Breast epithelium (tissue), 4 donors: ENCODE data around the gene MBP. TPM values are rescaled to one million over a fixed set of nuclear protein-coding genes. Genes with fewer than 3 reads are reported as not detected.

Source experiments
- DNase-seq, 2 donors: peaks; one replicate each; pipeline ENCODE4 v3.0.0-alpha.2; 2019; ENCODE audit warnings: low spot score in 2 of 2
- H3K27ac ChIP-seq, 2 donors: fragments of 200-600 bp; sonication (generic) in 1 of 2; one replicate each; pipeline ENCODE4 v1.5.1; 2016 to 2019; ENCODE audit warnings: mild to moderate bottlenecking in 1 of 2
- H3K27me3 ChIP-seq, 2 donors: fragments of 200-600 bp; sonication (generic) in 1 of 2; one replicate each; pipeline versions ENCODE4 v1.5.1 to v1.6.0; 2017 to 2019; ENCODE audit warnings: control low read depth in 1 of 2, mild to moderate bottlenecking in 1 of 2
- H3K36me3 ChIP-seq: fragments of 200-600 bp; one replicate; pipeline ENCODE4 v1.5.1; 2019
- H3K4me1 ChIP-seq, 2 donors: fragments of 200-600 bp; sonication (generic); one replicate each; pipeline ENCODE4 v1.5.1; 2016 to 2019; ENCODE audit warnings: control low read depth in 1 of 2
- H3K4me3 ChIP-seq, 3 donors: fragments of 200-600 bp; sonication (generic); 1 replicate in 2 of 3; 2 replicates in 1 of 3; pipeline ENCODE4 v1.5.1; 2016 to 2019; ENCODE audit warnings: mild to moderate bottlenecking in 3 of 3, moderate library complexity in 2 of 3
- H3K9me3 ChIP-seq, 2 donors: fragments of 200-600 bp; sonication (generic) in 1 of 2; one replicate each; pipeline ENCODE4 v1.5.1; 2016 to 2019; ENCODE audit warnings: control low read depth in 1 of 2
- POLR2A ChIP-seq: fragments of 450-650 bp; IDR thresholded peaks from one replicate; pipeline ENCODE4 v1.6.1; 2016; ENCODE audit warnings: antibody characterized with exemption, mild to moderate bottlenecking, moderate library complexity
- POLR2AphosphoS5 ChIP-seq, 3 donors: sonication (generic); formaldehyde crosslinking; IDR thresholded peaks; one replicate each; pipeline ENCODE4 v1.6.1; 2017; ENCODE audit warnings: antibody characterized with exemption in 3 of 3
- intact Hi-C: fragments of 100-400 bp; cut with DNase I; formaldehyde crosslinking; loops from one replicate; pipeline ENCODE4 v1.15.1; 2023; ENCODE audit warnings: low total_unique reads
- total RNA-seq, 3 donors: library from RNA; depleted of rRNA; stranded (reverse); fragments of >200 nt; gene quantifications; one replicate each; pipeline ENCODE4 v1.1.0, GENCODE V29; 2016
- TF ChIP-seq, protein P1 (sequence below), 3 donors: fragments of 450-650 bp; IDR thresholded peaks; one replicate each; pipeline ENCODE4 v1.5.1; 2016 to 2017; ENCODE audit warnings: antibody characterized with exemption in 3 of 3, mild to moderate bottlenecking in 3 of 3, moderate library complexity in 3 of 3

The MBP gene
- total RNA-seq, 3 donors from 2014 or later = 27.2 to 46.2 (median 32.4) TPM

DNA sequence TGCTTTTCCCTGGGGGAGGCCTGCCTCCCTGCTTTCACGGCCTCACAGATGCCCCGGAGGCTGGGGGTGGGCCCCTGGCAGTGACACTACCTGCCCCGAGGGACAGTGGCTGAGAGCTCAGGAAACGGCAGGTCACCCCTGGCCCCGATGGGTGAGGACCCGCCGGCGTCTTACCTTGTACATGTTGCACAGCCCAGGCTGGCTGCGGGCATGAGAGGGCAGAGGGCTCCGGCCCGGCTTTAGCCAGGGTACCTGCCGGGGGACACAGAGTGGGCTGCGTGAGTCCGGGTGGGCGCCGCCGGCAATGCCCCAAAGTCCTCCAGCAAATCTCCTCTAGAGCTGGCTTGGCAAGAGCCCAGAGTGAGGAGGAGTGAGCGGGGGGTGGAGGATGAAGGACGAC, 122.9 kb downstream of the MBP start:
- H3K4me1 ChIP-seq = peaks cover 0 to 5% of the 10 kb centered on the region in 2 donors
- intact Hi-C loops = no loop called here
- TF ChIP-seq POLR2AphosphoS5 (IDR thresholded peaks at IDR 0.05) (no peak), POLR2A (no peak)
- TF ChIP-seq, protein P1, sequence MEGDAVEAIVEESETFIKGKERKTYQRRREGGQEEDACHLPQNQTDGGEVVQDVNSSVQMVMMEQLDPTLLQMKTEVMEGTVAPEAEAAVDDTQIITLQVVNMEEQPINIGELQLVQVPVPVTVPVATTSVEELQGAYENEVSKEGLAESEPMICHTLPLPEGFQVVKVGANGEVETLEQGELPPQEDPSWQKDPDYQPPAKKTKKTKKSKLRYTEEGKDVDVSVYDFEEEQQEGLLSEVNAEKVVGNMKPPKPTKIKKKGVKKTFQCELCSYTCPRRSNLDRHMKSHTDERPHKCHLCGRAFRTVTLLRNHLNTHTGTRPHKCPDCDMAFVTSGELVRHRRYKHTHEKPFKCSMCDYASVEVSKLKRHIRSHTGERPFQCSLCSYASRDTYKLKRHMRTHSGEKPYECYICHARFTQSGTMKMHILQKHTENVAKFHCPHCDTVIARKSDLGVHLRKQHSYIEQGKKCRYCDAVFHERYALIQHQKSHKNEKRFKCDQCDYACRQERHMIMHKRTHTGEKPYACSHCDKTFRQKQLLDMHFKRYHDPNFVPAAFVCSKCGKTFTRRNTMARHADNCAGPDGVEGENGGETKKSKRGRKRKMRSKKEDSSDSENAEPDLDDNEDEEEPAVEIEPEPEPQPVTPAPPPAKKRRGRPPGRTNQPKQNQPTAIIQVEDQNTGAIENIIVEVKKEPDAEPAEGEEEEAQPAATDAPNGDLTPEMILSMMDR (IDR thresholded peaks at IDR 0.05) = no peak
- H3K27me3 ChIP-seq = no peaks in the 10 kb centered on the region
- DNase-seq = no peak
- H3K9me3 ChIP-seq = no peaks in the 10 kb centered on the region
- H3K36me3 ChIP-seq = no peaks in the 10 kb centered on the region
- no peak overlapping the region for H3K27ac ChIP-seq
- no peak overlapping the region for H3K4me3 ChIP-seq

DNA sequence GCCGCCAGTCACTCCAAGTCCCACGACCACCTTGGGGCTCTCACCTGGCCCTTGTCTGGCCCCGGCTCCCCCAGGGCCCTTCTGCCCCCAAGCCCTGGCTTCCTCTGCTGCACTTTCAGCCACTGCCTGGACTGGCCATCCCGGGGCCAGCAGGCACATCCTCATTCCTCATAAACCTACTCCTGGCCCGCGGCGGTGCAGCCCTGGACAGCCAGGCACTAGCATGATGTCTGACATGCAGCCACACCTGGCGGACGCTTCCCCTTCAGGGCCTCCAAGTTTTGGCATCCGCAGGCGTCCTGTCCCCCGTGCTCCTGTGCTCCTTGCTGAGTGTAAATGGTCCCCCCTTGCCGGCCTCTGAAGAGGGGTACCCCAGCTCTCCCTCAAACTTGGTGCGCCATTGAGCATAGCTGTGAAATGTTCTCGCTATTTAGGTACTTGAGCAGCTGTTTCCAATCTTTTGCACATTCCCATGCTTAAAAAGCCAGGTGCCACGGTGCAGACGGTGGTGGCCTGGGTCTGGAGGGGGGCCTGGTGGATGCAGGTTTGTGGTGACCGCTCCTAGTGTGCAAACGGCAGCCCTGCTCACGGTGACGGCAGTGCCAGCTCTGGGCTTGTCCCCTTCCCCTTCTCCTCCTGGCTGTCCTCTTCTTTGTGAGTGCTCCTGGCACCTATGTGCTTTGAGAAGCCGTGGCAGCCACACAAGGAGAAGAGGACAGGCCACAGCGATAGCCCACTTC, 123.8 kb downstream of the MBP start:
- no peaks in the 10 kb centered on the region for H3K36me3 ChIP-seq
- no peaks in the 10 kb centered on the region for H3K27me3 ChIP-seq
- intact Hi-C loops = no loop called here
- no peak overlapping the region for H3K27ac ChIP-seq
- no peak for TF ChIP-seq POLR2A
- no peak for TF ChIP-seq POLR2AphosphoS5 (IDR thresholded peaks at IDR 0.05)
- TF ChIP-seq, protein P1 (IDR thresholded peaks at IDR 0.05) = no peak
- H3K4me3 ChIP-seq = no peak overlapping the region
- no peaks in the 10 kb centered on the region for H3K4me1 ChIP-seq
- no peak for DNase-seq
- no peaks in the 10 kb centered on the region for H3K9me3 ChIP-seq

DNA sequence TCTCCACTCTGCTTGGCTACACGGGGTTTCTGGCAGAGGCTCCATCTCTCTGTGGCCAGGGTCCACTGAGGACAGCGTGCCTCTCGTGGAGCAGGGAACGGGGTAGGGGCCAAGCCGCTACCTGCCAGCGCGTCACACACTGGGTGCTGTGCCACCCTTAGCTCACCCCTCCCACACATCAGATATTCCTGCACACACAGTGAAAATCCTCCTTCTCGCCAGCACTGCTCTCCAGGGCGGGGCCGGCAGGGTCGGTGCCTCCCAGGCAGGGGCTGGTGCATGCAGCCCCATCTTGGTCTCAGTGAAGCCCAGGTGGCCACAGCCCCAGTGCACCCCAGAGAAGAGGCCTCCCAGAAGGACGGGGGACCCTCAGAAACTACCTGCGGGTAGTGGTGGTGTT, 124.6 kb downstream of the MBP start:
- Histone ChIP-seq H3K4me1 (no peaks in the 10 kb centered on the region), H3K27me3 (no peaks in the 10 kb centered on the region), H3K4me3 (no peak overlapping the region), H3K27ac (no peak overlapping the region), H3K9me3 (no peaks in the 10 kb centered on the region), H3K36me3 (no peaks in the 10 kb centered on the region)
- DNase-seq = no peak
- TF ChIP-seq POLR2AphosphoS5 (IDR thresholded peaks at IDR 0.05) = no peak
- TF ChIP-seq, protein P1 (IDR thresholded peaks at IDR 0.05) = no peak
- no peak for TF ChIP-seq POLR2A
- intact Hi-C loops = no loop called here

DNA sequence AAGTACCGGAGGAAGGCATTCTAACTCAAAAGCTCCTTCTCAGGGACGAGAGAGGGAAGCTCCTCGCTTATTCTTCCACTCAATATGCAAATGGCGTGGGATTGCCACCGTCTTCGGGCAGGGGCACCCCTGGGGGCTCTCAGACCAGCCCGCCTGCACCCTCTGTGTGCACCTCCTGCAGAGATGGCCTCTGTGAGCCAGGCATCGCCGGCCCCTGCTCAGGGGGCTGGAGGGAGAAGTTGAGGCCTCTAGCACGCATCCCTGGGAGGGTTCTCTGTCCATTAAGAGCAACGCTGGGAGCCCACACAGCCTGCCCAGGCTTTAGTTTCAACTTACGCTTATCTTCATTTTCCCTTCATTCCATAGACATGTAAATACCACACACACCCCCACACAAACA, 125.3 kb downstream of the MBP start:
- Histone ChIP-seq H3K27me3 (no peaks in the 10 kb centered on the region), H3K4me3 (no peak overlapping the region), H3K27ac (no peak overlapping the region), H3K9me3 (no peaks in the 10 kb centered on the region), H3K4me1 (no peaks in the 10 kb centered on the region), H3K36me3 (no peaks in the 10 kb centered on the region)
- TF ChIP-seq, protein P1 (IDR thresholded peaks at IDR 0.05) = no peak
- TF ChIP-seq POLR2AphosphoS5 (IDR thresholded peaks at IDR 0.05) (no peak), POLR2A (no peak)
- intact Hi-C loops = no loop called here
- DNase-seq = no peak

DNA sequence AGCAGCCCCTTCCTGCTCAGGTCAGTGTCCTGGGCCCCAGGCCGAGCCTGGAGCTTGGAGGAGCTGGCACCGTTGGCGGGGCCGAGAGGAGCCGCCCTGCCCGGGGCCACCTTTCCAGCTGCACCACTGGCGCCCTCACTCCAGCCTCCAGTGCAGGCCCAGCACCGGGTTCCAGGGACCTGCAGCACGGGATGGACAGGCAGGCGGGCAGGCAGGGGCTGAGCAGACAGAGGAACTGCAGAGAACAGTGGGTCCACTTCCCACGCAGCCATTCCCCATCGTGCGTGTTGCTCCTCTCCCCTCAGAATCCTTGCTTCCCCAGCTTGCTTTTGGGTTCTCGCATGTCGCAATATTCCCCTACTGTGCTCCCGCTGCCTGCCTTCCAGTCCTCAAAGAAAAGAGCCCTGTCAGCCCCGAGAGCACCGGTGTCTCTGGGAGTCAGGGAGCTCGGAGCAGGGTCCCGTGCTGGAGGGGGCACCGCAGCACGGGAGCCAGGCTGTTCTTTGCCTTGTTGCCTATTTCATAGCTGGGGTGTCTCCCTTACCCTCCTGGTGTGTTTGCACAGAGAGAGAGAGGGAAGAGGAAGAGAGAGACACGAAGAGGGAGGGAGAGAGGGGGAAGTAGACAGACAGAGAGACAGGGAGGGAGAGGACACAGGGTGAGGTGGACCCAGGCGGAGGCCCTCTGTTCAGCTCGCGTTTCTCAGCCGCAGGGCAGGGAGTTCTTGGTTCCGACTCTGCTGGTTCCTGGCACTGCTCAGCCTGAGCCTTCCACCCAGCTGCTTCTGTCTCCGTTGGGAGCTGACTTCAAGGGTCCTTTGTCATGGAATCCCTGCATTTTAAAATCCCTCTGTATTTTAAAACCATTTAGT, 126.0 kb downstream of the MBP start:
- Histone ChIP-seq H3K27ac (no peak overlapping the region), H3K9me3 (no peaks in the 10 kb centered on the region), H3K4me1 (no peaks in the 10 kb centered on the region), H3K4me3 (no peak overlapping the region), H3K36me3 (no peaks in the 10 kb centered on the region), H3K27me3 (no peaks in the 10 kb centered on the region)
- TF ChIP-seq POLR2AphosphoS5 (IDR thresholded peaks at IDR 0.05) (no peak), POLR2A (no peak)
- TF ChIP-seq, protein P1 (IDR thresholded peaks at IDR 0.05) = no peak
- DNase-seq = no peak
- intact Hi-C loops = no loop called here
